Tibial artery (tissue), 4 donors: ENCODE data around the gene FZD7.
A peak's percentile ranks its signal among the peaks of the same experiment; 100 is the strongest.

Experiments
- DNase-seq, 2 donors: peaks; one replicate each; pipeline ENCODE4 v3.0.0-alpha.2; 2019
- H3K27ac ChIP-seq, 2 donors: fragments of 200-600 bp; sonication (generic) in 1 of 2; 1 replicate in 1 of 2; 2 replicates in 1 of 2; pipeline ENCODE4 v1.5.1; 2018 to 2019; ENCODE audit warnings: mild to moderate bottlenecking in 1 of 2
- H3K27me3 ChIP-seq, 2 donors: fragments of 200-600 bp; sonication (generic) in 1 of 2; one replicate each; pipeline versions ENCODE4 v1.5.1 to v1.6.0; 2016 to 2019
- H3K36me3 ChIP-seq, 3 donors: fragments of 200-600 bp; sonication (generic) in 2 of 3; one replicate each; pipeline ENCODE4 v1.5.1; 2016 to 2019; ENCODE audit warnings: mild to moderate bottlenecking in 2 of 3
- H3K4me1 ChIP-seq, 4 donors: fragments of 200-600 bp; sonication (generic) in 2 of 4; 1 replicate in 3 of 4; 2 replicates in 1 of 4; pipeline ENCODE4 v1.5.1; 2016 to 2019
- H3K4me3 ChIP-seq, 2 donors: fragments of 200-600 bp; sonication (generic) in 1 of 2; 1 replicate in 1 of 2; 2 replicates in 1 of 2; pipeline ENCODE4 v1.5.1; 2018 to 2019; ENCODE audit warnings: mild to moderate bottlenecking in 2 of 2
- H3K9me3 ChIP-seq, 3 donors: fragments of 200-600 bp; sonication (generic) in 1 of 3; one replicate each; pipeline ENCODE4 v1.5.1; 2016 to 2019
- CTCF ChIP-seq, 2 experiments: fragments of 200-600 bp in 1 of 2; fragments of 450-650 bp in 1 of 2; IDR thresholded peaks; one replicate each; pipeline ENCODE4 v1.5.1; 2017 to 2019; ENCODE audit warnings: antibody characterized with exemption in 2 of 2, mild to moderate bottlenecking in 1 of 2, moderate library complexity in 1 of 2
- intact Hi-C: fragments of 100-400 bp; cut with DNase I; formaldehyde crosslinking; loops from one replicate; pipeline ENCODE4 v1.15.0; 2023; ENCODE audit warnings: low total_unique reads

Gene FZD7

GRCh38 chr2:202006301-202006700 lies 27.4 kb upstream of the FZD7 start:
- Histone ChIP-seq H3K27ac (no peak overlapping the region), H3K36me3 (no peaks in the 10 kb centered on the region), H3K4me3 (no peak overlapping the region), H3K4me1 (peaks cover 0 to 11% (median 0%) of the 10 kb centered on the region in 4 donors), H3K27me3 (no peaks in the 10 kb centered on the region), H3K9me3 (no peaks in the 10 kb centered on the region)
- TF ChIP-seq CTCF (IDR thresholded peaks at IDR 0.05) = no peak
- intact Hi-C loops = no loop called here
- no peak for DNase-seq

GRCh38 chr2:202007015-202007982 lies 26.4 kb upstream of the FZD7 start:
- peak; percentile 51 to 70 for DNase-seq
- Histone ChIP-seq H3K4me1 (peaks cover 0 to 11% (median 0%) of the 10 kb centered on the region in 4 donors), H3K4me3 (no peak overlapping the region), H3K36me3 (no peaks in the 10 kb centered on the region), H3K9me3 (no peaks in the 10 kb centered on the region), H3K27me3 (no peaks in the 10 kb centered on the region), H3K27ac (no peak overlapping the region)
- no peak for TF ChIP-seq CTCF (IDR thresholded peaks at IDR 0.05)
- intact Hi-C loops = no loop called here

GRCh38 chr2:202007983-202008354 lies 25.7 kb upstream of the FZD7 start:
- H3K36me3 ChIP-seq = no peaks in the 10 kb centered on the region
- H3K27me3 ChIP-seq = no peaks in the 10 kb centered on the region
- intact Hi-C loops = no loop called here
- no peak for DNase-seq
- H3K4me3 ChIP-seq = no peak overlapping the region
- no peak for TF ChIP-seq CTCF (IDR thresholded peaks at IDR 0.05)
- H3K9me3 ChIP-seq = no peaks in the 10 kb centered on the region
- H3K4me1 ChIP-seq = peaks cover 0 to 11% (median 0%) of the 10 kb centered on the region in 4 donors
- no peak overlapping the region for H3K27ac ChIP-seq

GRCh38 chr2:202009019-202009481 lies 24.6 kb upstream of the FZD7 start:
- H3K27me3 ChIP-seq = no peaks in the 10 kb centered on the region
- H3K9me3 ChIP-seq = no peaks in the 10 kb centered on the region
- H3K4me3 ChIP-seq = no peak overlapping the region
- peaks cover 0 to 11% (median 0%) of the 10 kb centered on the region in 4 donors for H3K4me1 ChIP-seq
- intact Hi-C loops = no loop called here
- no peaks in the 10 kb centered on the region for H3K36me3 ChIP-seq
- TF ChIP-seq CTCF (IDR thresholded peaks at IDR 0.05) = no peak
- no peak overlapping the region for H3K27ac ChIP-seq
- DNase-seq = peak in 1 of 2 donors; percentile 50

GRCh38 chr2:202009581-202009980 lies 24.1 kb upstream of the FZD7 start:
- H3K27ac ChIP-seq = no peak overlapping the region
- no peak for TF ChIP-seq CTCF (IDR thresholded peaks at IDR 0.05)

More at GRCh38 chr2:202009581-202009980, 24.1 kb upstream of the FZD7 start:
- intact Hi-C loops = no loop called here
- H3K4me3 ChIP-seq = no peak overlapping the region
- H3K9me3 ChIP-seq = no peaks in the 10 kb centered on the region
- H3K4me1 ChIP-seq = peaks cover 0 to 11% (median 0%) of the 10 kb centered on the region in 4 donors
- no peaks in the 10 kb centered on the region for H3K36me3 ChIP-seq
- no peaks in the 10 kb centered on the region for H3K27me3 ChIP-seq
- DNase-seq = no peak
